ENCODE data around the gene KDSR.

GRCh38 chr18:63302220-63302619, 64.8 kb downstream of the KDSR start:
- no peak for TF ChIP-seq FOXA1 (IDR thresholded peaks at IDR 0.05)
- no peak for TF ChIP-seq CTCF (IDR thresholded peaks at IDR 0.05; ENCODE audit: low read depth, low read length, missing input control)
- TF ChIP-seq SP1 (IDR thresholded peaks at IDR 0.05), result no peak
- TF ChIP-seq NR2F2 (IDR thresholded peaks at IDR 0.05), result no peak
- no peak for TF ChIP-seq REST (IDR thresholded peaks at IDR 0.05)
- TF ChIP-seq TAF1 (conservative IDR thresholded peaks at IDR 0.05), result no peak
- TF ChIP-seq MAX (IDR thresholded peaks at IDR 0.05), result no peak
- TF ChIP-seq JUND (IDR thresholded peaks at IDR 0.05), result no peak
- TF ChIP-seq ZBTB33 (IDR thresholded peaks at IDR 0.05), result no peak
- TF ChIP-seq ATF3 (IDR thresholded peaks at IDR 0.05), result no peak
- TF ChIP-seq HNF4A (conservative IDR thresholded peaks at IDR 0.05), result no peak
- TF ChIP-seq YY1 (IDR thresholded peaks at IDR 0.05), result no peak
- TF ChIP-seq HNF4G (IDR thresholded peaks at IDR 0.05), result no peak
- no peak for TF ChIP-seq GABPA (IDR thresholded peaks at IDR 0.05 in 1 of 2, conservative IDR thresholded peaks at IDR 0.05 in 1 of 2)

All from liver (tissue), 3 donors.